NCI-H2227 treated with DMSO at 0.1 percent for 48 hours (cell line): ENCODE data around the gene ATXN1.
"Not testable (repeated sequence)": the region's sequence is repeated elsewhere in the genome, so short reads cannot be mapped to it uniquely, and the experiment has no call there.

Source experiments
- DNase-seq: peaks from one replicate; lab custom pipeline; 2025; lab: John Stamatoyannopoulos, UW

Gene ATXN1

GRCh38 chr6:16760516-16761470, at the start of gene ATXN1:
Gene ATXN1 (minus strand): TSS chr6:16761460.
- DNase-seq = no peak

GRCh38 chr6:16810411-16810810, 49.2 kb upstream of the ATXN1 start:
- no peak for DNase-seq

DNA sequence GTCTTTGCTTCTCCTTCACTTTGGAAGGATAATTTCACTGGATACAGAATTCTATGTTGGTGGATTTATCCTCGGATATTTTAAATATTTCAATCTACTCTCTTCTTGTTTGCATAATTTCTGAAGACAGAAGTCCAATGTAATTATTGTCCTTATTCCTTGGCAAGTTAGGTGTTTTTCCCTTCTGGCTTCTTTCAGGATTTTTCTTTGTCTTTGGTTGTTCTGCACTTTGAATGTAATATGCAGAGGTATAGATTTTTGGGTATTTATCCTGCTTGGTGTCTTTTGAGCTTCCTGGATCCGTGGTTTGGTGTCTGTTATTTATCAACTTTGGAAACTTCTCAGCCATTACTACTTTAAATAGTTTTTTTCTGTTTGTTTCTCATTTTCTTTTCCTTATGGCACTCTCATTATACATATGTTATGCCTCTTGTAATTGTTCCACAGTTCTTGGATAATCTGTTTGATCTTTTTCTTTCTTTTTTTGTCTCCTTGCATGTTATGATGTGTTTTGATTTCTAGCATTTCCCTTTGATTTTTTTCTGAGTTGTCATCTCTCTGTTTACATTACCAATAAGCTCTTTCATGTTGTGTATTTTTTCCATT, 48.6 kb upstream of the ATXN1 start:
- DNase-seq = no peak

DNA sequence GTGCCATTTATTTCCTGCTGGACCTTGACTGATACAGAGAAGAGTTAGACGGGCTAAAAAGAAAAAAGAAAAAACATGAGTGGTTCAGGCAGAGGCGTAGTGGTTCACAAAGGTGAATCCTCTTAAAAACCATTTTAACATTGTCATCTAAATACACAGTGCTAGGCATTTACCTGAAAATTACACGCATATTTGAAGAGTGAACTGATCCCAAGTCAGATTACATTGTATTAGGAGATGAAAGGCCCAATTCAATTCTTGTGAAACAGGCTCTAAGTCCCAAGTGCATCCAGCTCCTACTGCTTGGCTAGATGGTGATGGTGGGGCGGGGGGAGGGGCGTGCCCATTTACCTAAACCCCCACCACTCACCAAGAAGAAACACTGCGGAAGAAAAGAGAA, 46.7 kb upstream of the ATXN1 start:
- DNase-seq = no peak

DNA sequence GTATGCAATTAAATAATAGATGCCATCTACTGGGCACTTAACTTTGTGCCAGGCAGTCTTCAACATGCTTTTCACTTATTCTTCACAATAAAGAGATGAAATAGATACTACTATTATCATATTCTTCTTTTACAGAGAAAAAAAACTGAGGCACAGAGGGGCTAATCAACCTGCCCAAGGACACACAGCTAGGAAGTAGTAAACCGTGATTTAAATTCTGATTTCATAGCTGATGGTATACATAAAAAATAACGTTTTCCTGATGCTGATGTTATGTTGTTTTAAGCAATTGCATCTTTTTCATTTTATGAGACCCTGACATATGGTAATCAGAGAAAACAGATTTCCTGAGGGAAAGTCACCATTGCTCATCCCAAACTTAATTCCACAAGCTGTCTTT, 45.1 kb upstream of the ATXN1 start:
- no peak for DNase-seq

DNA sequence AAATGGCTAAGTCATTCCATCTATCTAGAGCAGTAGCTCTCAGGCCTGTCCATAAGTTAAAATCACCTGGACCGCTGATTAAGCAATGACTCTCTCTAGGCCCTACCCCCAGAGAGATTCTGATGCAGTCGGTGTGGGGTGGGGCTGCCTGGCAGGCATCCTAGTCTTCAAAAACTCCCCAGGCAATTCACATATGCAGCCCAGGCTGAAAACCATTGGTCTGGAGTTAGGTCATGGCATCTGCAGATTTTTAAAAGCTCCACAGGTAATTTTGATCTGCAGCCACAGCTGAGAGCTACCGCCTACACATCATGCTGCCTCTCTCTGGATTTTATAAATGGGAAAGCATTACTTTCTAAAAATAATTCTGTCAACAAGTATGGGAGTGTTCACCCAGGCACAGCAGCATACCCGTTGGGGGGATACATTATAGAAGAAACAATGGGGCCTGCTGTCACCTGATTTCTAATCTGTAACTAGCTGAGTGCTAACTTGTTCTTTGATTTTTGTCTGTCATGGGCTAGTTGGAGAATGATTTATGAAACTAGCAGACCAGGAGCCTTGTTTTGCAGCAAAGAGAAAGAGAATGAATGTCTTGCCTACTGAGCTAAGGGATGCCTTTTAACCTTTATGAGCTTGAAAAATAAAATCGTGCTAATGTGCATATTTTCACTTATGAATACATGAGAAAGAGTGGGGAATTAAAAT, 44.1 kb upstream of the ATXN1 start:
- no peak for DNase-seq

DNA sequence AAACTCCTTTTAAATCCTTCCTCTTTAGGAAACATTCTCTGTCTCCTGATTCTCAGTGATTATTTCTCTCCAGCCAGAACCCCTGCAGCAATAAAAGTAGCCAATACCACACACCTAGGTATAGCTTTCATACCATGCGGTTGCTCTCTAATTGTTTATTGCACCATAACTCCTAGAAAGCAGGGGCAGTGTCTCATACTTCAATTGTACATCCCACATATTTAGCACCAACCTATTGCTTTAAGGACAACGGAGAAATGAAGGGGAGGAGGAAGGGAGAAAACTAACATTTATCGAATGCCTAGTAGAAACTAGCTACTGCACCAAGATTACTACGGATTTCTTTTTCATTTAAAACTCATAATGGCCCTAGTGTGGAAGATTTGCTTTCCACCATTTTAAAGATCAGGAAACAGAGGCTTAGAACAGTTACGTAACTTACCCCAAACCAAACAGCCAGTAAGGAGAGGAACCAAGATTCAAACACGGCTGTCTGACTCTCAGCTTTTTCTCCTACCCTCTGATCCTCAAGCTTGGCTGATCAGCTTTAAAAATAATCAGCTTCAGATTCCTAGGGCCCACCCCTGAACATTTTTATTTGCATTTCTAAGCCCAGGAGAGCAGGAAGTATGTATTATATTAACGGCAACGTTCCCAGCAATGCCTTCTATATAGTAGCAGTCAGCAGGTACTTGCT, 43.4 kb upstream of the ATXN1 start:
- DNase-seq = no peak

GRCh38 chr6:16803294-16804200, 42.3 kb upstream of the ATXN1 start:
- DNase-seq = no peak

DNA sequence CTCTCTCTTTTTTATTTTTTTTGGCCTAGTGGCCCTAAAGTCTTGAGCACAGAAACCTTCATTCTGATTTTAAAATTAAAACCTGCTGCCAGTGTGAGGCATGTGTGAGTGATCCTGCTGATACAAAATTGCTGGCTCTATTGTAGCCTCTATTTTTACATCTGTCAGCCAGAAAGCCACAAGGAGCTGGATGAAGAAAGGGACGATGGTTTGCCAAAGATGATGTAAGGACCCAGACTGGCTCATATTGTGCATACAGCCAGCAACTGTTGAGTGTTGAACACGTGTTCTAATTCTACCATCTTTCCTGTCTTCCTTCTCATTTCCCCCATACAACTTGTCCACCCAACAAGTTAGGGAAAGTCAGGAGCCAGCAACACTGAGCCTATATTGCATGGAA, 40.8 kb upstream of the ATXN1 start:
- no peak for DNase-seq

DNA sequence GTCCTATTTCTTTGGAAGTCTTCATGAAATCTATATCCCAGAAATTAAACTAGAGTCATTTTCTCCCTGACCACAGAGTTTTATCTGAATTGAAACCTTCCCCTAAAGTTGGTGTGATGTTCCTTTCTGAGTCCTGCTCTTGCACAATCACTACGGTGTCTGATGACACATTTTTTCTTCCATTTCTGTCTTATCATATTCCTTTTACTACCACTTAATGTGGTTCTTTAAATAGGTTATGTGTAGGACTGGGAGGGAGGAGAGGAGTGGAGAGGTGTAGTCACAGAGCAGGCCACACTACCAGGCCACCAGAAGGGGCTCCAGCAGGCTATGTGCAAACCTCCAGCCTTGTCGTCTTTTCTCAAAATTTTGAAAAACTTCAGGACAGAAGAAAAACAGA, 39.7 kb upstream of the ATXN1 start:
- DNase-seq = no peak

GRCh38 chr6:16800341-16800740, 39.1 kb upstream of the ATXN1 start:
- DNase-seq = no peak

DNA sequence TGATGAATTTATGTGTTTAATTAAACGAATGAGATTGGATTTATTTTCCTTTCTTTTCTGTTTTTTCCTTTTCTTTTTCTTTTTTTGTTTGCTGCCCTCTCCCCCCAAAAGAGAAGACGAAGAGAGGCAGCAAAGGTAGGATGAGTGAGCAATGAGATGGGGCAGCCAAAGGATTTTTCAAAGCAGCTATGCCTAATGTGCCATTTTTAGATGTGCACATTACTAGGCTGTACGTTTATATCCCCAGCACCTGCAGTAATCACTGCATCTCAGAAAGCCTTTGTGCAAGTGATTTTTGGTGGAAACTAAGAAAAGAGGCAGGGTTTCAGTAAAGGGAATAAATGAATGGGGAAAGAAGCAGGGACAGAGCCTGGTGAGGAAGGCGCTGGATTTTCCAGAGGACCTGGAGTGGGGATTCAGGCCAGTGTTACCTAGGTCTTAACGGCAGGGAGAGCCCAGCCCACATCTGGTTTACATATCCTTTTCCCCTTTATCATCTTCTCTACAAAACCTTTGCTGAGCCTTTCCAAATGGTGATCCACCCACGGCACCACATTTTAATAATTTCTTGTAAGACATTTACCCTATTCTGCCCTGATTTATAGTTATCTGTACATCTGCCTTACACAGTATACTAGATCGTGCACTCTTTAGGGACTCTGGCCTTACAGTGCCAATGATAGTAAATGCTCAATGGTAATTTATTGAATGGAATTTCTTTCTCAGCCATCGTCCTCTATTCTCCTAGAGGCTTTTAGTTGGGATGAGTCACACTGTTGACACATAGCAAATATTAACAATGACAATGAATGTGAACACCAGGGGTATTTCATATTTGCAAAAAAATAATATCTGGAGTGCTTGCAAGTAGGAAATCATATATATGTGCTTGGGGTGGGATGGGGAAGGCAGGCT, 38.3 kb upstream of the ATXN1 start:
- DNase-seq = no peak

DNA sequence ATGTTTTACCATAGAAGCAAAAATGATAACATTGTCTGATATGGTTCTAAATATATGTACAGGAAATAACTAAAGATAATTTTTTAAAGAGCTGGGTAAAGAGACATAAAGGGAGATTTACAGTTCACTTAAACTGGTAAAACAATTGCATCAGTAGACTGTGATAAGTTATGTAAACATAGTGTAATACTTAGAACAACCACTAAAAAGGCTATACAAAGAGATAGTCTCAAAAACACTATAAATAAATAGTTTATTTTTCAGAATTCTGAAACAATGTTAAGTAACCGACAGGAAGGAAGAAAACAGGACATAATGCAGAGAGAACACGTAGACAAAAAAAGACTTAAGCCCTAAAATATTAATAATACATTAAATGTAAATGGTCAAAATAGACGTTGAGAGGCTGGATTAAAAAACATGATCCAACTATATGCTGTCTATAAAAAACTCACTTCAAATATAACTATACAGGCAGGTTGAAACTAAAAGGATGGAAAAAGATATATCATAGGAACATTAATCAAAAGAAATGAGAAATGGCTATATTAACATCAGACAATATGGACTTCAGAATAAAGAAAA, 32.7 kb upstream of the ATXN1 start:
- no peak for DNase-seq

GRCh38 chr6:16789329-16790038, 28.2 kb upstream of the ATXN1 start:
- DNase-seq = no peak

GRCh38 chr6:16787128-16787682, 25.9 kb upstream of the ATXN1 start:
- no peak for DNase-seq

GRCh38 chr6:16785496-16785895, 24.2 kb upstream of the ATXN1 start:
- no peak for DNase-seq

DNA sequence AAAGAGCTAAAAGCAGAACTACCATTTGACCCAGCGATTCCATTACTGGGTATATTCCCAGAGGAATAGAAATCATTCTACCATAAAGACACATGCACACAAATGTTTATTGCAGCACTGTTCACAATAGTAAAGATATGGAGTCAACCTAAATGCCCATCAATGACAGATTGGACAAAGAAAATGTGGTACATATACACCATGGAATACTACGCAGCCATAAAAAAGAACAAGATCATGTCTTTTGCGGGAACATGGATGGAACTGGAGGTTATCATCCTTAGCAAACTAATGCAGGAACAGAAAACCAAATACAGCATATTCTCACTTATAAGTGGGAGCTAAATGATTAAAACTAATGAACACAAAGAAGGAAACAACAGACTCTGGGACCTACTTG, 23.7 kb upstream of the ATXN1 start:
- DNase-seq = not testable (repeated sequence)

DNA sequence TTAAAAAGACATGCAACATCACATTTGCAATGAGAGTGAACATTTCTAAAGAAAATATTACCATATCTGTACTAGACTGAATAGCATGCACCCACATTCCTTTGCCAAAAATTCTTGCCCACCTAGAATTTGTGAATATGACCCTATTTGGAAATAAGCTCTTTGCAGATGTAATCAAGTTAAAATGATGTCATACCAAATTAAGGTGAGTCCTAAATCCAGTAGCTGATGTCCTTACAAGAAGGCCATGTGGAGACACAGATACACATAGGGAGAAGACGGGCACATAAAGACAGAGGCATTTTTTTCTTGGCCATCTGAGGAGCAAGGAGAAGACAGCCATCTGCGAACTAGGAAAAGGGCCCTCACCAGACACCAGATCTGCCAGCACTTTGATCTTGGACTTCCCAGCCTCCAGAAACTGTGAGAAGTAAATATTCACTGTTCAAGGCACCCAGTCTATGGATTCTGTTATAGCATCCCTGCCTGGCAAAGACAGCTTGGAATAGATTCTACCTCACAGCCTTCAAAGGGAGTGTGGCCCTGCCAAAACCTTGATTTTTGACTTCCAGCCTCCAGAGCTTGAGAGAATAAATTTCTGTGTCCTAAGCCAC, 22.8 kb upstream of the ATXN1 start:
- DNase-seq = no peak
